Mesenchymal stem cell (in vitro differentiated cells and primary cell): Measurements from ENCODE around the gene ZRANB1.

Experiments used
- DNase-seq: peaks from one replicate; pipeline ENCODE4 v3.0.0-alpha.2; 2013
- H2AFZ ChIP-seq: one replicate; pipeline ENCODE4 v1.6.1; 2013; ENCODE audit warnings: low read depth, mild to moderate bottlenecking, control low read depth, inconsistent platforms, low read length, moderate library complexity
- H2AK5ac ChIP-seq: 2 replicates; pipeline ENCODE4 v1.6.1; 2013; ENCODE audit warnings: low read length, moderate library complexity, mild to moderate bottlenecking, inconsistent platforms; ENCODE audit not compliant: severe bottlenecking
- H2BK120ac ChIP-seq: one replicate; pipeline ENCODE4 v1.6.1; 2013; ENCODE audit warnings: low read depth, mild to moderate bottlenecking, inconsistent platforms, low read length, moderate library complexity
- H2BK12ac ChIP-seq, 2 experiments: one replicate each; pipeline ENCODE4 v1.6.1; 2013; ENCODE audit warnings: inconsistent platforms in 2 of 2, low read length in 2 of 2, mild to moderate bottlenecking in 2 of 2, moderate library complexity in 2 of 2, control low read depth in 1 of 2
- H2BK15ac ChIP-seq: one replicate; pipeline ENCODE4 v1.6.1; 2013; ENCODE audit warnings: mild to moderate bottlenecking, low read depth, inconsistent platforms; ENCODE audit not compliant: poor library complexity, severe bottlenecking
- H2BK5ac ChIP-seq: 2 replicates; pipeline ENCODE4 v1.6.1; 2013; ENCODE audit warnings: low read depth, mild to moderate bottlenecking, low read length, control low read depth, inconsistent platforms; ENCODE audit not compliant: poor library complexity, severe bottlenecking
- H3K14ac ChIP-seq, 2 experiments: one replicate each; pipeline ENCODE4 v1.6.1; 2013; ENCODE audit warnings: inconsistent platforms in 2 of 2, low read length in 2 of 2, control low read depth in 1 of 2, mild to moderate bottlenecking in 1 of 2, moderate library complexity in 1 of 2
- H3K18ac ChIP-seq, 2 experiments: one replicate each; pipeline ENCODE4 v1.6.1; 2013; ENCODE audit warnings: inconsistent platforms in 2 of 2, low read length in 2 of 2, control low read depth in 1 of 2, low read depth in 1 of 2, mild to moderate bottlenecking in 1 of 2
- H3K23ac ChIP-seq, 2 experiments: one replicate each; pipeline ENCODE4 v1.6.1; 2013; ENCODE audit warnings: inconsistent platforms in 2 of 2, low read length in 2 of 2, mild to moderate bottlenecking in 2 of 2, moderate library complexity in 2 of 2, control low read depth in 1 of 2
- H3K27ac ChIP-seq: 2 replicates; pipeline ENCODE4 v1.5.1; 2013; ENCODE audit warnings: mild to moderate bottlenecking, moderate library complexity, low read length, control low read depth, inconsistent platforms; ENCODE audit not compliant: poor library complexity, severe bottlenecking
- H3K27me3 ChIP-seq, 2 experiments: 2 replicates each; pipeline versions ENCODE4 v1.6.1 to v1.7.0; 2013; ENCODE audit warnings: low read length in 2 of 2, mild to moderate bottlenecking in 2 of 2, moderate library complexity in 2 of 2, control low read depth in 1 of 2, inconsistent platforms in 1 of 2; ENCODE audit not compliant: control insufficient read depth in 1 of 2, insufficient read depth in 1 of 2
- H3K36me3 ChIP-seq, 2 experiments: 2 replicates each; pipeline versions ENCODE4 v1.6.1 to v1.7.0; 2013; ENCODE audit warnings: low read length in 2 of 2, control low read depth in 1 of 2, inconsistent platforms in 1 of 2, low read depth in 1 of 2, mild to moderate bottlenecking in 1 of 2; ENCODE audit not compliant: insufficient read depth in 2 of 2, control insufficient read depth in 1 of 2
- H3K4ac ChIP-seq, 2 experiments: one replicate each; pipeline ENCODE4 v1.6.1; 2013; ENCODE audit warnings: inconsistent platforms in 2 of 2, low read length in 2 of 2, mild to moderate bottlenecking in 2 of 2, moderate library complexity in 2 of 2, control low read depth in 1 of 2, low read depth in 1 of 2
- H3K4me1 ChIP-seq: 2 replicates; pipeline ENCODE4 v1.6.1; 2013; ENCODE audit warnings: low read depth, low read length, control low read depth; ENCODE audit not compliant: control insufficient read depth, insufficient read depth
- H3K4me2 ChIP-seq: 2 replicates; pipeline ENCODE4 v1.6.1; 2013; ENCODE audit warnings: low read length, mild to moderate bottlenecking, inconsistent platforms; ENCODE audit not compliant: poor library complexity, severe bottlenecking
- H3K4me3 ChIP-seq, 2 experiments: 2 replicates each; pipeline versions ENCODE4 v1.5.1 to v1.7.0; 2013; ENCODE audit warnings: low read length in 2 of 2, mild to moderate bottlenecking in 2 of 2, control low read depth in 1 of 2, low read depth in 1 of 2; ENCODE audit not compliant: insufficient read depth in 1 of 2
- H3K79me1 ChIP-seq: replicated peaks from 2 replicates; pipeline ENCODE4 v1.6.1; 2013; ENCODE audit warnings: mild to moderate bottlenecking, control low read depth, low read length, inconsistent platforms; ENCODE audit not compliant: poor library complexity, severe bottlenecking
- H3K9ac ChIP-seq: 2 replicates; pipeline ENCODE4 v1.7.0; 2013; ENCODE audit warnings: mild to moderate bottlenecking, low read length, moderate library complexity
- H3K9me3 ChIP-seq: 2 replicates; pipeline ENCODE4 v1.7.0; 2013; ENCODE audit warnings: mild to moderate bottlenecking, low read length; ENCODE audit not compliant: control insufficient read depth
- H4K8ac ChIP-seq: one replicate; pipeline ENCODE4 v1.6.1; 2013; ENCODE audit warnings: inconsistent platforms, mild to moderate bottlenecking, low read length, moderate library complexity
- H4K91ac ChIP-seq: one replicate; pipeline ENCODE4 v1.6.1; 2013; ENCODE audit warnings: mild to moderate bottlenecking, low read length, inconsistent platforms
- WGBS: methylation state at CpG from one replicate; pipeline ENCODE4 v1.1.7; 2013; ENCODE audit warnings: mixed read lengths; 5-methylcytosine and 5-hydroxymethylcytosine counted together

ZRANB1 gene

DNA sequence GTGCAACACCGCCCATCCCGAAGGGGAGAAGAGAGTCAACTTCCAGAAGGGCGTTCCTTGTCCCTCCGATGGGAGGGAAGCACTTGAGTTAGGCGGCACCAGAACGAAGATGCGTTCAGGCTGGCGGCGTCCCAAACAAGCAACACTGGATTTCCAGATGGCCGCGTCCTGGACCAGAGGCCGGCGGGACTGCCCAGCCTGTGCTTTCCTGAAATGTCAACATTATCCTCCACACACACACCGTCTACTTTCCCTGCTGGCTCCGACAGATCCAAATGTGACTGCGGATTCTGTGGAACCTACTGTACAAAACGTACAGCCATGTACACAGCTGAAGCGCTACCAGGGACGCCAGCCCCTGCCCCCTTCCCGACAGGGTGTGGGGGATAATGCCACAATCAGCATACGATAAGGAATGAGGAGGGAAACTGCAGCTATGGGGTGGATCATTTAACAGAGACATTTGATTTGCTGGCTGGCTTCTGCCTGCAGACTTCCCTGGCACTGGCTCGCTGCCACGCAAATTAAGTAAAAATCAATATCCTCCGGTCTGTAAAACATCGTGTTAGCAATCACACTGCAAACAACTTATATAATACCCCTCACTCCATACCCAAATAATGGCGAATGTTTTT is 82.1 kb downstream of the ZRANB1 start:
- Histone ChIP-seq H2BK5ac (no peak overlapping the region), H3K36me3 (peaks cover 26 to 63% of the 10 kb centered on the region in 2 experiments), H4K91ac (no peak overlapping the region), H3K4ac (no peak overlapping the region), H3K18ac (no peak overlapping the region), H3K79me1 (peaks cover 69% of the 10 kb centered on the region), H3K9me3 (no peaks in the 10 kb centered on the region), H3K9ac (peak overlapping the region; percentile 39), H3K27me3 (no peaks in the 10 kb centered on the region), H3K4me2 (no peak overlapping the region), H2BK15ac (no peak overlapping the region), H3K14ac (peak overlapping the region in 1 of 2 experiments; percentile 35), H2AK5ac (no peak overlapping the region), H4K8ac (no peak overlapping the region), H2BK120ac (no peak overlapping the region), H3K4me1 (peaks cover 28% of the 10 kb centered on the region), H3K23ac (no peak overlapping the region), H3K27ac (no peak overlapping the region), H2BK12ac (no peak overlapping the region), H2AFZ (no peak overlapping the region), H3K4me3 (peak overlapping the region in 1 of 2 experiments; percentile 32)
- no peak for DNase-seq
- 90% methylated on average over 25 of the region's 26 CpGs for WGBS

DNA sequence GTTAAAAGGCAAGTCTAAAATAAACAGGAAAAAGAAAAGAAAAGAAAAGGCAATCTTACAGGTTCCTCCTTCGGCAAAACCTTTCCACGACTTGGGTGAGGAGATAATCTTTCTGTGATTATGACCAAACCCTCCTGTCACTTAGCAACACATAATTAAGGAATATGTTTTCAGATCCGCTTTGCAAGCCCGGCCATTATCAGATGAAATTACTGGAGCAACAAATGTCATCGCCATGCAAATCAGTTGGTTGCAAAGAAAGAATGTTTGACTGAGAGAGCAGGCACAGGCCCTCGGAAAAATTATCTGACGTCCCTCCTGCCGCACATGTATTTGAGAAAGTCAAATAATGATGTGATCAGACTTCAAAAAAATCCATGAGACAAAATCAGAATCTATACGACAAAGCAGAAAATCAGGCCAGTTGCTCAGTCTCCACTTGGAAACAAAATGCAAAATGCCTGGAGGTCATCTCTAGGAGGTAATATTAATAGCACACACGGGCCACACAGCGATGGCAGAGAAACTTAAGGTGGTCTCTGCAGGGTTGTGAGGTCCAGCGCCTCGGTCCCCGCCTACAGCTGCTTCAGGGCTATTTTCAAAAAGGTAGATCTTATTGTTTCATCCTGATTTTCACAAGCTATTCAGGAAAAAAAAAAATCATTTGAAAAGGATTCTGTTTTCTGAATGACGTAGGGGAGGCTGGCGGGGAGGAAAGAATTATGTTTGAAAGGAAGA is 82.7 kb downstream of the ZRANB1 start:
- H3K9ac ChIP-seq = peak overlapping the region; percentile 39
- no peak for DNase-seq
- WGBS = 97% methylated on average over 16 of the region's 16 CpGs
- H3K14ac ChIP-seq = no peak overlapping the region
- H3K79me1 ChIP-seq = peaks cover 70% of the 10 kb centered on the region
- peaks cover 26 to 63% of the 10 kb centered on the region in 2 experiments for H3K36me3 ChIP-seq
- H3K27ac ChIP-seq = no peak overlapping the region
- H3K18ac ChIP-seq = no peak overlapping the region
- no peak overlapping the region for H3K23ac ChIP-seq
- no peak overlapping the region for H2AK5ac ChIP-seq
- no peak overlapping the region for H3K4me2 ChIP-seq
- peaks cover 30% of the 10 kb centered on the region for H3K4me1 ChIP-seq
- H4K8ac ChIP-seq = no peak overlapping the region
- no peak overlapping the region for H2BK5ac ChIP-seq
- no peaks in the 10 kb centered on the region for H3K27me3 ChIP-seq
- H2BK120ac ChIP-seq = no peak overlapping the region
- H2BK15ac ChIP-seq = no peak overlapping the region
- no peaks in the 10 kb centered on the region for H3K9me3 ChIP-seq
- no peak overlapping the region for H3K4ac ChIP-seq
- H2AFZ ChIP-seq = no peak overlapping the region
- H4K91ac ChIP-seq = no peak overlapping the region
- no peak overlapping the region for H2BK12ac ChIP-seq
- H3K4me3 ChIP-seq = peak overlapping the region in 1 of 2 experiments; percentile 32

DNA sequence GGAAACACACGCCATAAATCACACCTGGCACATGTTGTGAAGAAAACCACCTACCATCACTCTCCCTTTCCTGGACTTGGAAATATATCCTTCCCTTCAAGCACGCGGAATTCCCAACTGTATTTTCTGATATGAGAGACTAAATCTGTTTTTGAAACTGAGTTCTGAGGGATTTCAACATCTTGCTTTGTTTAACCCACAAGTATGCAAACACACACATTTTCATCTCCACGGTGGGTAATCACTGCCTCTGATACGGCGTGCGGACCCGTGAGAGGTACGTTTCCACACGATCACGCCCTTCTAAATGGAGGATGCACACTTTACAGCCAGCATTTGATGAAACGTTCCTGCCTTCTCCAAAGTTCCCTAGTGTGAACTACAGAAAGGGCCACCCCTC is 83.4 kb downstream of the ZRANB1 start:
- peak overlapping the region in 1 of 2 experiments; percentile 56 for H3K14ac ChIP-seq
- H3K79me1 ChIP-seq = peaks cover 65% of the 10 kb centered on the region
- no peak overlapping the region for H3K27ac ChIP-seq
- H3K4me2 ChIP-seq = no peak overlapping the region
- H2BK5ac ChIP-seq = no peak overlapping the region
- no peak overlapping the region for H2BK12ac ChIP-seq
- peaks cover 20 to 56% of the 10 kb centered on the region in 2 experiments for H3K36me3 ChIP-seq
- WGBS = 76% methylated on average over 10 of the region's 12 CpGs
- H3K9ac ChIP-seq = peak overlapping the region; percentile 29
- no peak overlapping the region for H4K8ac ChIP-seq
- H3K4me3 ChIP-seq = no peak overlapping the region
- H2BK15ac ChIP-seq = no peak overlapping the region
- H3K23ac ChIP-seq = peak overlapping the region in 1 of 2 experiments; percentile 61
- peak; percentile 40 for DNase-seq
- H4K91ac ChIP-seq = no peak overlapping the region
- no peak overlapping the region for H3K18ac ChIP-seq
- no peaks in the 10 kb centered on the region for H3K9me3 ChIP-seq
- H3K4ac ChIP-seq = no peak overlapping the region
- no peaks in the 10 kb centered on the region for H3K27me3 ChIP-seq
- peaks cover 32% of the 10 kb centered on the region for H3K4me1 ChIP-seq
- no peak overlapping the region for H2AFZ ChIP-seq
- no peak overlapping the region for H2BK120ac ChIP-seq
- no peak overlapping the region for H2AK5ac ChIP-seq
